ENCODE measurements around the gene TBC1D22A.

GRCh38 chr22:46866591-46866990 is 104.1 kb downstream of the TBC1D22A start:
- TF ChIP-seq EP300 (IDR thresholded peaks at IDR 0.05) (no peak), CTCF (IDR thresholded peaks at IDR 0.05) (no peak), POLR2A (IDR thresholded peaks at IDR 0.05) (no peak), POLR2AphosphoS5 (IDR thresholded peaks at IDR 0.05) (no peak)
